HepG2 (cell line): Measurements from ENCODE around the gene RABL6. TPM values are rescaled to one million over a fixed set of nuclear protein-coding genes. Genes with fewer than 3 reads are reported as not detected.

Experiments
- CHD2 ChIP-seq: IDR thresholded peaks from 2 replicates; pipeline ENCODE4 v1.6.1; 2011; ENCODE audit warnings: low read depth, low read length, improper control_type of control experiment
- KAT2B ChIP-seq: fragments of 150-350 bp; IDR thresholded peaks from 2 replicates; pipeline ENCODE4 v1.6.1; 2014; ENCODE audit warnings: low read depth, low read length, borderline replicate concordance
- MATR3 ChIP-seq: sonication (generic); formaldehyde crosslinking; IDR thresholded peaks from 2 replicates; pipeline ENCODE4 v1.4.0; 2020; ENCODE audit warnings: missing genetic modification reagents
- MED8 ChIP-seq: sonication (generic); formaldehyde crosslinking; IDR thresholded peaks from 2 replicates; pipeline ENCODE4 v1.8.1; 2023; ENCODE audit warnings: mild to moderate bottlenecking, missing genetic modification reagents; ENCODE audit not compliant: insufficient replicate concordance
- NAIF1 ChIP-seq: sonication (generic); formaldehyde crosslinking; IDR thresholded peaks from 2 replicates; pipeline ENCODE4 v1.5.0; 2020; ENCODE audit warnings: mild to moderate bottlenecking, missing genetic modification reagents, borderline replicate concordance
- NONO ChIP-seq, 2 experiments: fragments of 450-650 bp in 1 of 2; sonication (generic) in 1 of 2; formaldehyde crosslinking in 1 of 2; IDR thresholded peaks in 1 of 2; conservative IDR thresholded peaks in 1 of 2; 2 replicates each; pipeline versions ENCODE4 v1.6.1 to v1.8.0; 2017 to 2022; ENCODE audit warnings: mild to moderate bottlenecking in 1 of 2, missing genetic modification reagents in 1 of 2, moderate library complexity in 1 of 2
- RCOR2 ChIP-seq: IDR thresholded peaks from 2 replicates; pipeline ENCODE4 v1.6.1; 2016; ENCODE audit warnings: missing biosample characterization, missing genetic modification reagents
- RFX1 ChIP-seq: fragments of 450-650 bp; IDR thresholded peaks from 2 replicates; pipeline ENCODE4 v1.6.1; 2017
- SALL1 ChIP-seq: sonication (generic); formaldehyde crosslinking; IDR thresholded peaks from 2 replicates; pipeline ENCODE4 v1.8.0; 2022; ENCODE audit warnings: mild to moderate bottlenecking, missing genetic modification reagents
- SATB2 ChIP-seq: sonication (generic); formaldehyde crosslinking; IDR thresholded peaks from 2 replicates; pipeline ENCODE4 v1.5.0; 2020; ENCODE audit warnings: missing genetic modification reagents
- SIN3A ChIP-seq: IDR thresholded peaks from 2 replicates; pipeline ENCODE4 v1.6.1; 2011; ENCODE audit warnings: low read depth, mild to moderate bottlenecking, control low read depth, low read length, borderline replicate concordance
- SRSF1 ChIP-seq: fragments of 200-400 bp; formaldehyde crosslinking; optimal IDR thresholded peaks from 2 replicates; pipeline ENCODE3; 2017; ENCODE audit warnings: mild to moderate bottlenecking, low read depth, low read length, moderate library complexity
- XRCC5 ChIP-seq: fragments of 200-400 bp; formaldehyde crosslinking; optimal IDR thresholded peaks from 2 replicates; pipeline ENCODE3; 2017; ENCODE audit warnings: mild to moderate bottlenecking, low read length
- ZFX ChIP-seq: sonication (generic); formaldehyde crosslinking; IDR thresholded peaks from 2 replicates; pipeline ENCODE4 v1.4.0; 2020; ENCODE audit warnings: mild to moderate bottlenecking, low read depth, missing genetic modification reagents, moderate library complexity
- ZNF747 ChIP-seq: sonication (generic); formaldehyde crosslinking; IDR thresholded peaks from 2 replicates; pipeline ENCODE4 v1.8.1; 2023; ENCODE audit warnings: missing genetic modification reagents, mild to moderate bottlenecking, borderline replicate concordance
- polyA plus RNA-seq, 8 experiments: library from polyadenylated mRNA; depleted of rRNA in 3 of 8; stranded (reverse) in 7 of 8; unstranded in 1 of 8; fragments of >200 nt; fragmentation: Illumina TruSeq in 4 of 8; extraction: Trizol in 4 of 8; gene quantifications; 2 replicates each; pipeline versions ENCODE4 v1.2.1 to v1.2.3, GENCODE V29; 2011 to 2016; ENCODE audit warnings: low read depth in 4 of 8, missing spikeins in 1 of 8, mixed read lengths in 1 of 8; ENCODE audit not compliant: insufficient read depth in 1 of 8
- total RNA-seq, 5 experiments: library from RNA; depleted of rRNA; stranded (reverse); fragments of >200 nt; fragmentation: Illumina TruSeq; extraction: Trizol; gene quantifications; 2 replicates each; pipeline ENCODE4 v1.2.3, GENCODE V29; 2016; ENCODE audit warnings: low read depth in 1 of 5
- TF ChIP-seq, protein P1 (sequence below): sonication (generic); formaldehyde crosslinking; IDR thresholded peaks from 2 replicates; pipeline ENCODE4 v1.4.0; 2020; ENCODE audit warnings: mild to moderate bottlenecking, missing genetic modification reagents
- TF ChIP-seq, protein P2 (sequence below): sonication (generic); formaldehyde crosslinking; IDR thresholded peaks from 2 replicates; pipeline ENCODE4 v1.8.0; 2022; ENCODE audit warnings: mild to moderate bottlenecking, missing genetic modification reagents; ENCODE audit not compliant: insufficient replicate concordance
- TF ChIP-seq, protein P3 (sequence below): sonication (generic); formaldehyde crosslinking; IDR thresholded peaks from 2 replicates; pipeline ENCODE4 v1.5.0; 2020; ENCODE audit warnings: missing genetic modification reagents

The RABL6 gene
- total and polyA plus RNA-seq, 2 of the 13 experiments (the other 11 are each of a cell fraction or from before 2014, with no cell fraction given): 81.5 to 125 TPM

DNA sequence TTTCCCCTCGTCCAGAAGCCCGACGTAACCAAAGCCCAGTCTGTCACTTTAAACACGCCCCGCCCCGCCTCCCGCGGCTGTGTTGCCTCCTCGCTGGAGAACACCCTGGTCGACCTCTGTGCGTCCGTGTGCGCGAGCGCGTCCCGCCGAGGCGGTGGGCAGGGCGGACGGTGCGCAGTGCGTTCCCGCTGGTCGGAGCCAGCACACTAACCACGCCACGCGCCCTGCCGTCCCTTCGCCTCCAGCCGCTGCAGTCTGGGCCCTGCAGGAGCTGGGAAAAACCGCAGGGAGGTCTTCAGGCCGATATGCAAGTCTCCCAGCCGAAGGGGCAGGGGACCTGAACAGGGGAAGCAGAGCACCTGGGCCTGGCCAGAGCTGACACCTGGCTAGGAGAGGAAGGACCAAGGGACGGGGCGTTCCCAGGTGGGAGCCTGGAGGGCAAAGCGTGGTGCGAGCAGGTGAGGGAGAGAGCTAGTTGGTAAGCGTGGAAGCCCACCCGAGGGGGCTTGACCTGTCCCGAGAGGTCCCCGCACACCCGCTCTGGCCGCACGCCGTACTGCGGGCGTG lies 40.2 kb downstream of the RABL6 start (continued):
- TF ChIP-seq, protein P1, sequence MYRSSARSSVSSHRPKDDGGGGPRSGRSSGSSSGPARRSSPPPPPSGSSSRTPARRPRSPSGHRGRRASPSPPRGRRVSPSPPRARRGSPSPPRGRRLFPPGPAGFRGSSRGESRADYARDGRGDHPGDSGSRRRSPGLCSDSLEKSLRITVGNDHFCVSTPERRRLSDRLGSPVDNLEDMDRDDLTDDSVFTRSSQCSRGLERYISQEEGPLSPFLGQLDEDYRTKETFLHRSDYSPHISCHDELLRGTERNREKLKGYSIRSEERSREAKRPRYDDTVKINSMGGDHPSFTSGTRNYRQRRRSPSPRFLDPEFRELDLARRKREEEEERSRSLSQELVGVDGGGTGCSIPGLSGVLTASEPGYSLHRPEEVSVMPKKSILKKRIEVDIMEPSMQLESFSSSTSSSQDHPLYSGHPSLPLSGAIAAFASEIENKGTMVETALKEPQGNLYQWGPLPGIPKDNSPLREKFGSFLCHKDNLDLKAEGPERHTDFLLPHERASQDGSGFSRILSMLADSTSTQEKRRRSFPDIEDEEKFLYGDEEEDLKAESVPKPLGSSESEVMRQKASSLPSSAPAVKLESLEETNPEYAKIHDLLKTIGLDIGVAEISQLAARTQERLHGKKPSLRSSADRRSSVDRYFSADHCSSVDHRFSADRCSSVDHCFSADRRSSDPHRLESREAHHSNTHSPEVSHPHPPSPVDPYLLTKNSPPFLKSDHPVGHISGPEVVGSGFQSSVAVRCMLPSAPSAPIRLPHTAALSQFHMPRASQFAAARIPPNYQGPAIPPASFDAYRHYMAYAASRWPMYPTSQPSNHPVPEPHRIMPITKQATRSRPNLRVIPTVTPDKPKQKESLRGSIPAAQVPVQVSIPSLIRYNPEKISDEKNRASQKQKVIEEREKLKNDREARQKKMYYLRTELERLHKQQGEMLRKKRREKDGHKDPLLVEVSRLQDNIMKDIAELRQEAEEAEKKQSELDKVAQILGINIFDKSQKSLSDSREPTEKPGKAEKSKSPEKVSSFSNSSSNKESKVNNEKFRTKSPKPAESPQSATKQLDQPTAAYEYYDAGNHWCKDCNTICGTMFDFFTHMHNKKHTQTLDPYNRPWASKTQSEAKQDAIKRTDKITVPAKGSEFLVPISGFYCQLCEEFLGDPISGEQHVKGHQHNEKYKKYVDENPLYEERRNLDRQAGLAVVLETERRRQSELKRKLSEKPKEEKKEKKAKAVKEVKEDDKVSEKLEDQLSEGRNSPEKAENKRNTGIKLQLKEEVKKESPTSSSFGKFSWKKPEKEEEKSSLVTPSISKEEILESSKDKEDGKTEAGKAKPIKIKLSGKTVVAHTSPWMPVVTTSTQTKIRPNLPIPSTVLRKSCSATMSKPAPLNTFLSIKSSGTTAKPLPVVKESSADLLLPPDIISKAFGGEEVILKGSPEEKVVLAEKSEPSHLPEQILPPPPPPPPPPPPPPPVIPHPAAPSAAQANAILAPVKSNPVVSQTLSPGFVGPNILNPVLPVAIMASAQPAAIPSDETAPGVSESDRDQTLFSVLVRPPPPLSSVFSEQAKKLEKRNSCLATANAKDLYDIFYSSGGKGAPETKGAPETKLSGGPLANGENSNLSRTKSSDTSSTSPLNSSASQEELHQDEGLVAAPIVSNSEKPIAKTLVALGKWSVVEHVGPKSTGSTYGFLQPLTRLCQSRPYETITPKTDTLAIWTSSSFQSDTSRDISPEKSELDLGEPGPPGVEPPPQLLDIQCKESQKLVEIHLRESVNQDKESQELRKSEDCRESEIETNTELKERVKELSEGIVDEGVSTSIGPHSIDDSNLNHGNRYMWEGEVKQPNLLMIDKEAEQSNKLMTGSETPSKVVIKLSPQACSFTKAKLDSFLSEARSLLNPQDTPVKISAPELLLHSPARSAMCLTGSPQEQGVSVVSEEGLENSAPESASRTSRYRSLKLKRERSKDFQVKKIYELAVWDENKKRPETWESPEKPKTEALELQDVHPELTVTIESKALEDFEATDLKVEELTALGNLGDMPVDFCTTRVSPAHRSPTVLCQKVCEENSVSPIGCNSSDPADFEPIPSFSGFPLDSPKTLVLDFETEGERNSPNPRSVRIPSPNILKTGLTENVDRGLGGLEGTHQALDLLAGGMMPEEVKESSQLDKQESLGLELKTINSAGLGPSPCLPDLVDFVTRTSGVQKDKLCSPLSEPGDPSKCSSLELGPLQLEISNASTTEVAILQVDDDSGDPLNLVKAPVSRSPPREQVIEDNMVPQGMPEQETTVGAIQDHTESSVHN (CRISPR knock-in tag): peak; percentile 71; the same call in 1 of the 2 replicates
- no peak for TF ChIP-seq XRCC5
- TF ChIP-seq, protein P2, sequence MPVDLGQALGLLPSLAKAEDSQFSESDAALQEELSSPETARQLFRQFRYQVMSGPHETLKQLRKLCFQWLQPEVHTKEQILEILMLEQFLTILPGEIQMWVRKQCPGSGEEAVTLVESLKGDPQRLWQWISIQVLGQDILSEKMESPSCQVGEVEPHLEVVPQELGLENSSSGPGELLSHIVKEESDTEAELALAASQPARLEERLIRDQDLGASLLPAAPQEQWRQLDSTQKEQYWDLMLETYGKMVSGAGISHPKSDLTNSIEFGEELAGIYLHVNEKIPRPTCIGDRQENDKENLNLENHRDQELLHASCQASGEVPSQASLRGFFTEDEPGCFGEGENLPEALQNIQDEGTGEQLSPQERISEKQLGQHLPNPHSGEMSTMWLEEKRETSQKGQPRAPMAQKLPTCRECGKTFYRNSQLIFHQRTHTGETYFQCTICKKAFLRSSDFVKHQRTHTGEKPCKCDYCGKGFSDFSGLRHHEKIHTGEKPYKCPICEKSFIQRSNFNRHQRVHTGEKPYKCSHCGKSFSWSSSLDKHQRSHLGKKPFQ (CRISPR knock-in tag): peak; percentile 65
- TF ChIP-seq SIN3A: 0 out of 2 replicates have a peak, but pooled peaks have one; percentile 22
- TF ChIP-seq ZNF747 (CRISPR knock-in tag): peak; percentile 80
- no peak for TF ChIP-seq NONO (IDR thresholded peaks at IDR 0.05)
- TF ChIP-seq NONO (CRISPR knock-in tag; conservative IDR thresholded peaks at IDR 0.05): peak; percentile 95
- TF ChIP-seq, protein P3, sequence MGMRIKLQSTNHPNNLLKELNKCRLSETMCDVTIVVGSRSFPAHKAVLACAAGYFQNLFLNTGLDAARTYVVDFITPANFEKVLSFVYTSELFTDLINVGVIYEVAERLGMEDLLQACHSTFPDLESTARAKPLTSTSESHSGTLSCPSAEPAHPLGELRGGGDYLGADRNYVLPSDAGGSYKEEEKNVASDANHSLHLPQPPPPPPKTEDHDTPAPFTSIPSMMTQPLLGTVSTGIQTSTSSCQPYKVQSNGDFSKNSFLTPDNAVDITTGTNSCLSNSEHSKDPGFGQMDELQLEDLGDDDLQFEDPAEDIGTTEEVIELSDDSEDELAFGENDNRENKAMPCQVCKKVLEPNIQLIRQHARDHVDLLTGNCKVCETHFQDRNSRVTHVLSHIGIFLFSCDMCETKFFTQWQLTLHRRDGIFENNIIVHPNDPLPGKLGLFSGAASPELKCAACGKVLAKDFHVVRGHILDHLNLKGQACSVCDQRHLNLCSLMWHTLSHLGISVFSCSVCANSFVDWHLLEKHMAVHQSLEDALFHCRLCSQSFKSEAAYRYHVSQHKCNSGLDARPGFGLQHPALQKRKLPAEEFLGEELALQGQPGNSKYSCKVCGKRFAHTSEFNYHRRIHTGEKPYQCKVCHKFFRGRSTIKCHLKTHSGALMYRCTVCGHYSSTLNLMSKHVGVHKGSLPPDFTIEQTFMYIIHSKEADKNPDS (CRISPR knock-in tag): no peak
- no peak for TF ChIP-seq CHD2
- TF ChIP-seq NAIF1 (CRISPR knock-in tag): no peak
- no peak for TF ChIP-seq SRSF1
- peak; percentile 72 for TF ChIP-seq MED8 (CRISPR knock-in tag)
- no peak for TF ChIP-seq KAT2B
- no peak for TF ChIP-seq RFX1
- no peak for TF ChIP-seq RCOR2 (CRISPR knock-in tag)
- TF ChIP-seq MATR3 (CRISPR knock-in tag): no peak
- peak; percentile 57; the same call in 1 of the 2 replicates for TF ChIP-seq ZFX (CRISPR knock-in tag)
- TF ChIP-seq SALL1 (CRISPR knock-in tag): peak; percentile 52; the same call in 1 of the 2 replicates
- no peak for TF ChIP-seq SATB2
